HG03521 (cell line): ENCODE results near the gene DYNLL1.
A peak's percentile ranks its signal among the peaks of the same experiment; 100 is the strongest.
"Not testable (repeated sequence)": the region's sequence is repeated elsewhere in the genome, so short reads cannot be mapped to it uniquely, and the experiment has no call there.

Experiments
- ATAC-seq: cut with Tn5 transposase; IDR thresholded peaks from one replicate; pipeline ENCODE4 v1.9.1; 2021; ENCODE audit warnings: mild to moderate bottlenecking, moderate library complexity; ENCODE audit not compliant: unreplicated experiment

The DYNLL1 gene

DNA sequence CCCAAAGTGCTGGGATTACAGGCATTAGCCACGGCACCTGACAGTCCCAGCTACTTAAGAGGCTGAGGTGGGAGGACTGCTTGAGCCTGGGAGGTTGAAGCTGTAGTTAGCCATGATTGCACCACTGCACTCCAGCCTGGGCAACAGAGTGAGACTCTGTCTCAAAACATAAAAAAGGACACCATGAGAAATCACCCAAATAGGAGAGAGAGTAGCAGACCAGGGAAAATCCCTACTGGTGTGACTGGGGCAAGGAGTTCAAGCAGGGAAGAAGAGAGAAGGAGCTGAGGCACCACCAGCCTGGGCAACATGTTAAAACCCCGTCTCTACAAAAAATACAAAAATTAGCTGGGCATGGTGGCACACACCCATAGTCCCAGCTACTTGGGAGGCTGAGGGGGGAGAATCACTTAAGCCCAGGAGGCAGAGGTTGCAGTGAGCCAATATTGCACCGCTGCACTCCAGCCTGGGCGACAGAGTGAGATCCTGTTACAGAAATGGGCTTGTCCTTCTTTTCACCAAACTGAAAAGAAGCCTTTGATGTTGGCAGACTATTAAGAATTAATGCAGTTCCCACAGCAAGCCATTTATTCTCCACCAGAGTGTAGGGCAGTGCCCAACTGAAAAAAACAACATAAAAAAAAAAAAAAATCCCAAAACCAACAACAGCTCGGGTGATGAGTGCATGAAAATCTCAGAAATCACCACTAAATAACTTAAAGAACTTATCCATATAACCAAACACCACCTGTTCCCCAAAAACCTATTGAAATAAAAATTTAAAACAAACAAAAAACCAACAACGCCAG is 21.9 kb upstream of the DYNLL1 start:
- ATAC-seq: no peak

GRCh38 chr12:120474616-120474960 is 21.3 kb upstream of the DYNLL1 start:
- no peak for ATAC-seq

GRCh38 chr12:120475643-120476042 is 20.3 kb upstream of the DYNLL1 start:
- ATAC-seq: no peak

- no peak for ATAC-seq
Observed at GRCh38 chr12:120479458-120479857, 16.5 kb upstream of the DYNLL1 start.

DNA sequence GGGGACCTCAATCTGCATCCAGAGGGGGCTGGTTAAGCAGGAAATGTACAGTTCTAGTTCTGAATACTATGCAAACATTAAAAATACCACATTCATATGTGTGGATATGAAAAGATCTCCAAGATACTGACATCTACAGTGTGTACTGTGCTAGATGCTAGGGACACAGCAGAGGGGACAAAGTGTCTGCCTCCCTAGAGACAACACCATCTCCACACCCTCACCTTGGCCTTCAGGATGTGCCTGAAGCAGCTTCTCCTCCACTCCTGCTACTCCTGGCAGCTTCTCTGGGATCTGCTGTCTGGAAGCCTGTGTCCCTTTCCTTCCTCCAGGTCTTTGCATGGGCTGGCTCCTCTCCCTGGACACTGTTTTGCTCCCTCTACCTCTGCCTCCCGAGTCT is 15.7 kb upstream of the DYNLL1 start:
- no peak for ATAC-seq

GRCh38 chr12:120481022-120481767 is 14.7 kb upstream of the DYNLL1 start:
- ATAC-seq: no peak

DNA sequence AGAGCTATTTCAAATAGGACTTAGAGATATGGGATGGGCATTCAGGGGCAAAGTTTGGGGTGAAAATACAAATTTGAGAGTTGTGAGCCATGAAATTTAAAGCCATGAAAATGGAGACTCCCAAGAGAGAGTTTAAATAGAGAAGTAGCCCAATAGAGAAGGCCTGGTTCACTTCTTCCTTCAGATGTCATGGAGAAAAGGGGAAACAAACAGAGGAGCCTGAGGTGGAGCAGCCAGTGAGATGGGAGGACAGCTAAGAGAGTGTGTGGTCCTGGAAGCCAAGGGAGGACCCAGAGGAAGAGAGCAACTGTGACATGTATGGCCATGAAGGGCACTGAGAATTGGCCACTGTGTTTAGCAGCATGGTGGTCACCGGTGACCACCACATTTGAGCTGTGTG is 12.3 kb upstream of the DYNLL1 start:
- ATAC-seq: no peak

DNA sequence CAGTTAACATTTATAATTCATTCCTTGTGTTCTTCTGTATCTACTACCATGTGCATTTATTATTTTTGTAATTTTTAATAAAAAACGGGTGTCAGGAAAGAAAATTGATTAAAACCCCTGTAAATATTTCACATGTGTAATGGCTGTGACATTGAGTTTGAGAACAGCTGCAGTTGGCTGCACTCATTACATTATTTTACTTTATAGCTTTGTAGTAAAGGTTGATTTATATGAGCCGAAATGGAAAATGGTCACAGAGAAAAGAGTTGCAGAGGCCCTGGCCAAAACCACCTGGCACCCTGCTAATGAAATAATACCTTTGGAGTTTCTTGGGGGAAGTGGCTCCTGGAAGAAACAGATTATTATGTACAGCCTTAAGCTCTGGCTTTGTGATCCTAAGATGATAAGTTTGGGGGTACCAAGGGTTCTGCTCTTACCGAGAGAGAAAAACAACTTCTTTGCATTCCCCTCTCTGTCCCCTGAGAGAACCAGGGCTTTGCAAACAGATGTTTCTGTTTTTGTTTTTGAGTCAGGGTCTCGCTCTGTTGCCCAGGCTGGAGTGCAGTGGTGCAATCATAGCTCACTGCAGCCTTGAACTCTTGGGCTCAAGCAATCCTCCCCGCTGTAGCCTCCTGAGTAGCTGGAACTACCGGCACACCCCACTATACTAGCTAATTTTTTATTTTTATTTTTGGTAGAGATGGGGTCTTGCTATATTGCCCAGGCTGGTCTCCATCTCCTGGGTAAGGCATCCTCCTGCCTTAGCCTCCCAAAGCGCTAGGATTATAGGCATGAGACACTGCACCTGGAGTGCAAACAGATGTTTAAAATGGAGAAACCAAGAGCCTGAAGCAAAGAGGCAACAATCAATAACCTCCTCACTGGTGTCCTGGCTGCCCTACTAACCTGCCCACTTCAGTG is 9.7 kb upstream of the DYNLL1 start:
- ATAC-seq: no peak

GRCh38 chr12:120487552-120487951 is 8.4 kb upstream of the DYNLL1 start:
- ATAC-seq: not testable (repeated sequence)

DNA sequence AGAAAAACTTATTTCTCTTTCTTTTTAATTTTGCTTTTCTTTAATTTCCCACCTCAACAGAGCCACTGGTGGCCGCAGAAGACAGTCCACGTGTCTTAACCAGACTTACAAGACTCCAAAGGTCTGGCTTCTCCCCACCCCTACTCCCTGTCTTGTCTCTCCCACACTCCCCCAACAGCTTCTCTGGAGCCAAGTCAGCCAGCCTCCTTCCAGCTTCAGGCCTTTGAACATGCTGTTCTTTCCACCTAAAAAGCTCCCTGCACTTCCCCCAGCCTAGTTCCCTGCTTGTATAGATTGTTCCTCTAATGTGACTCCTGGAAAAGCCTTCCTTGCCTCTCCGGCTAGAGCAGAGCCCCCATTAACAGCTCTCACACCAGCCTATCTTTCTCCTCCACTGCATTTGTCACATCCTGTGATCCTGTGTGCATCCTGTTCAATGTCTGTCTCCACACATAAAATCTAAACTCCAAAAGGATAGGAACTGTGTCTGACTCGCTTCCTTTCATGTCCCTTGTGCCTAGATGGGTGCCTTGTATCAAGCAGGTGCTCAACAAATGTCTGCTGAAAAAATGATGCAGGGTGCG is 7.8 kb upstream of the DYNLL1 start:
- no peak for ATAC-seq

DNA sequence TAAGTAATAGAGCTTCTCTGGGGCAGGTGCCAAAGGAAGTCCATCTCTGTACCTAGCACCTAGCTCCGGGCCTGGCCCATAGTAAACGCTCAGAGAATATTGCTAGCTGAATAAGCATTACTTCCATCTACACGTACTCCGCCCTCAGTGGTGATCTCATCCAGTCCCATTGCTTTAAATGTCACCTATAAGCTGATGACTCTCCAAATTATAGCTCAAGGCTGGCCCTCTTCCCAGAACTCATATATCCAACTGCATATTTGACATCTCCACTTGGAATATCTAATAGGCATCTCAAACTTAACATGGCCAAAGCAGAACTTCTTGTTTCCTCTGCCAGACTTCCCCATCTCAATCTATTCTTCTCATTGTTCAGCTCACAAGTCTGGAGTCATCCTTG is 6.9 kb upstream of the DYNLL1 start:
- no peak for ATAC-seq

DNA sequence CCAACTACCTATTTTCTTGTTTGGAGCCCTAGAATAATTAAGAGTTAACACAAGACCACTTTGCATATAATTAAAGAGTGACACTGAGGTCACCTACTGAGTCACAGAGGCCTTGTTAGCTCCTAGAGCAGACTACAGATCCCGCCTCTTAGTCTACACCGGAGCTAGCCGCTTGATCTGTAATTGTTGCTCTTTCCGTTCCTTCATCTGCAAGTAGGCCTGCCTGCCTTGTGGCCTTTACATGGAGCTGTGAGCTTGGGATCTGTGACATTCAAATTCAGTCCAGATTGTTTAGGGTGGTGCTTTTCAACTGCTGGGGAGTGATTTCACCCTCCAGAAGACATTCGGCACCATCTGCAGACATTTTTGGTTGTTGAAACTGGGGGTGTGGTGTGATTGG is 5.6 kb upstream of the DYNLL1 start:
- ATAC-seq: no peak

DNA sequence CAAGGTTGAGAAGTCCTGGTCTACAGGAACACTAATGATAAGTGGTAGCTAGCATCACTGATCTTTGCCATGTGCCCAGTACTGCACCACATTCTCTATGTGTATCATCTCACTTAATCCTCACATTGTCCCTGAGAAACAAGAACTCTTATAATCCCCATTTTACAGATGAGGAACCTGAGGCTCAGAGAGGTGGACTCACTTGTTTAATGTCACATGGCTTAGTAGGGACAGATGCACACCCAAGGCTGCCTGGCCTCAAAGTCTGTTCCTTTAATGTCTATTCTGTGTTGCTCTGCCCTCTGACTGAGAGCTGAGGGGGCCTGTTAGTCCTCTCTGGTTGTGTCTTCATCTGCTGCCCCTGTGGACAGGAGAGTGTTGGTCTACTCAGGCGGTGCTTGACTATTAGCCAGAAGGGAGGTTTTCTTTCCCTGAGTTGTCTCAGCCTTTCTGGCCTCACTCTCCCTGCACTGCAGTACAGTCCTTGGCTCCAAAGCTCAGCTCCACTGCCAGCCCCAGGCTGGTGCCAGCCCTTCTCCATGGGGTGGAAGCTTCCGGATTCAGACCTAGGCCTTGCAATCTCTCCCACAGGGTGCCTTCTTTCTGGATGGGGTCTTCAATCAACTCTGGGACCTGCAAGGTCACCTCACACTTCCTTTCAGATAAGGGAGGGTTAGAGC is 4.9 kb upstream of the DYNLL1 start:
- no peak for ATAC-seq

DNA sequence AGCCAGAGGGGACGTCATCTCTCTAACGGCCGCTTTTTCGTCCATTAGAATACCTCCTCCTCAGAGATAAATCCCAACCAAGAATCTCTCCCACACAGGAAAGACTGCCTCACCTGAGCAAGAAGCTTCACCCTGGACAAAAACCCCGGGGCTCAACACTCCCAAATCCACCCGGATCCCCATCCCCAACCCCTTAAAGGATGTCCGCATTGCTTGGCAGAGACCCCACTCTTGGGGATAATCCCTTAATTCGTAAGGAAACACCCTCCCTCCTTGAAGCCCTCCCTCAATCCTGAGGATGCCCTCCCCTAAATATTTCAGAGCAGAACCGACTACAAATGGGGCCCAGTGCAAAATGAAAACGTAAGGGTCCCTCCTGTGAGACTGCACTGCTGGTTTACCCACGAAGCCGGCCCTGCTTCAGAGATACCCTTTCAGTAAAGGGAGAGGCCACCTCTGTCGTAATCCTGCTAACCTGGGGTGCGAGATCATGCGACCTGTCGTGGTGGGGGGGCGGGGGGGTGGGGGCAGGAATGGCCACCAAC is 655 bp upstream of the DYNLL1 start:
- no peak for ATAC-seq

- ATAC-seq: peak; percentile 12
Observed at GRCh38 chr12:120496413-120497340, 764 bp downstream of the DYNLL1 start.

GRCh38 chr12:120497524-120498150 is 1.7 kb downstream of the DYNLL1 start:
- no peak for ATAC-seq

DNA sequence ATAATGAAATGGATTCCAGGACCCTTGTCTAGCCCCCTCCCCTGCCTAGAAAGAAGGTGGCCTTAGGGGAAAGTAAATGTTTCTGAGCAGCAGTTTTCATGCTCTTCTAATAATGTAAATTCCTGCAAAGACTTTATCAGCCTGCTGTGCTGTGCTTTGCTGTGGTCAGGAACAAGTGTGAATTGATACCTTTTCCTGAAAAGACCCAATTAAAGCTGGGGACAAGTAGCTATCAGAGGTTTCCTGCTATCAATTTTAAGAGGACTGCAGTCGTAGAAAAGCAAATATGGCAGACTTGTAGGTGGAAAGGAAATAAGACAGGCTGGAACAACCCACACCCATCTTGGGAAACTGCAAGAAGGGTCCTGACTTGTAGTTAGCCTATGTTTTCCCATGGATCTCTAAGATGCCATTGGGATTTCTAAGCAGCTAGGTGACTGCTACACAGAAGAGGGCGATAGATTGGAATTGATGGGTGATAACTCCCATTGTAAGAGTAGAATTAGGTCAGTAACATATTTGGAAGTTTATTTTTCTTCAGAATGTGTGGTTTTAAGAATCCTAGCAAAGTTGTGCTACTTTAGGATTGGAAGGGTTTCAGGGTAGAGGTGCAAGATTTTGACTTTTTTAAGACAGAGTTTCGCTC is 3.1 kb downstream of the DYNLL1 start:
- no peak for ATAC-seq

DNA sequence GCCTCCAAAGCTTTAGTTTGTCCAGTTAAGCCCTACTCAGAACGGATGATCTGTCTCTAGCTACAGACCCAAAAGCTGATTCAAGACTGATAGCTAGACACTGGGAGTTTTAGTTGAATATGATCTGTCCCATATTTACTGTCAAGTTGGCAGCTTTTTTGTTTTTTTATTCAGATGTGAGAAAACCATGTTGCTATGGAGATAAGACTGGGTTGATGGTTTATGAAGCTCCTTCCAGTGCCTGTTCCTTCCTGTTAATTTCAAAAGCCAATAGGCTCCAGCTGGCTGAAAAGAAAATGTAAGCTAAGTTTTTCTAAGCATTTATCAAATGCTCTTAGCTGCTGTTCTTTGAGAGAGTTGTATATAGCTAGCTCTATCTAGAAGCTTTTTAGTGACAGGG is 4.7 kb downstream of the DYNLL1 start:
- no peak for ATAC-seq
